NOMO-1 treated with DMSO at 0.1 percent for 48 hours (cell line): ENCODE results near the gene GZF1.
A peak's percentile ranks its signal among the peaks of the same experiment; 100 is the strongest.

ENCODE experiments used
- DNase-seq: peaks from one replicate; lab custom pipeline; 2025; ENCODE audit not compliant: unreplicated experiment; lab: John Stamatoyannopoulos, UW

GZF1 gene

DNA sequence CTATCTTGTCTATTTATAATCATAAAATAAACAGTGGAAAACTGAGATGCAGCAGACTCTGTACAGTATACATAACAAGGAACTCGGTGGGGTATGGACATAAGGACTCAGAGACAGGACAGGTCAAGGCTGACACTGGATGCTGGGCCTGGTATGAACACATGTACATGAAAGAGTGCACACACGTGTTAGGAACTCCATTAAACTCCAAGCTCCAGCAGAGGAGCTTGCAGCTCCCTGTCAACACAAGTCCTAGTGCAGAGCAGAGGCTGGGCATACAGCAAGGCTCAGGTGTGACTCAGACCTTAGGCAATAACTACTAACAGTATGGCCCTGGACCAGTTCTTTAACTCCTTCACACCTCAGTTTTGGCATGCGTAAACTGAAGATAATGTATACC is 42.2 kb downstream of the GZF1 start:
- no peak for DNase-seq

DNA sequence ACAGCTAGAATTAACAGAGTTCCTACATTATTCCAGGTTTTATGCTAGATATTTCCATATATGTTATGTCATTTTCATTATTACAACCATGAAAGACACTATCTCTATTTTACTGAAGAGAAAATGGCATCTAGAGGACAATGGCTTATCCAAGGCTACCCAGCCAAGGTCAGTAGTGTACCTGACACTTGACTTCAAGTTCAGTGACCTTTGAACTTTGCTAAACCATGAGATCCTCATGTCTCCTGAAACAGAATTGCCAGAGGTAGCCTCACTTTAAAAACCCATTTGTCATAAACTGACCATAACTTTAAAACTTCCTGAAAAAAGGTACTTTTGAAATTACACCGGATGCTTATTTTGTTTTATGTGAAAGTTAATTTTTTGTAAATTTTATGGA is 44.9 kb downstream of the GZF1 start:
- DNase-seq = no peak

DNA sequence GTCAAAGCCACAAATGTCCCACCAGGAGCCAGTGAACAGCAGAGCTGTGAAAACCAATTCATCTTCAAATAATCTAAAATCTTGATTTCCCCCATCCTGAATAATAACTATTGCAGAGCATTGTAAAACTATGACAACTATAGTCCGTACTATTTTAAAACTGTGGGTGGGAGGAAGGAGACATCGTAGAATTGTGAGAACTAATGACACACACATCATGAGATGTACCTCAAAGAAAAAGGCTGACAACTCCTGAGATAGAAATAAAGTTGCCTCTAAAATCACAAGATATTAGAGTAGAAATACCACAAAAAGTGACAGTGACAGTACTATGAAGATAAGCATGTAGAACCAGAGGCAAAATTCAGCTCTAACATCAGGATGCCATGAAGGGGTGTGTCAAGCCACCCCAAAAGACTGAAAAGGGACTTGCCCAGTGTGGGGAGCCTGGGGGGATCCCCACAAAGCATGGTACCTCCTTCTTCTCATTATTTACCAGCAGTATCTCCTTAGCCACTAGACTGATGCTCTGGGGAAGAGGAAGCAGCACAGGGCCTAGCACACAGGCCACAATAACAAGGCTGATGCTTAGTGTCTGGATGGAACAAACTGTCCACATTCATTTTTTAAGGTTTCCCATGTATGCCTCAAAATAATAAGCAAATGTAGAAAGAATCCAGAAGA is 45.9 kb downstream of the GZF1 start:
- DNase-seq = no peak

DNA sequence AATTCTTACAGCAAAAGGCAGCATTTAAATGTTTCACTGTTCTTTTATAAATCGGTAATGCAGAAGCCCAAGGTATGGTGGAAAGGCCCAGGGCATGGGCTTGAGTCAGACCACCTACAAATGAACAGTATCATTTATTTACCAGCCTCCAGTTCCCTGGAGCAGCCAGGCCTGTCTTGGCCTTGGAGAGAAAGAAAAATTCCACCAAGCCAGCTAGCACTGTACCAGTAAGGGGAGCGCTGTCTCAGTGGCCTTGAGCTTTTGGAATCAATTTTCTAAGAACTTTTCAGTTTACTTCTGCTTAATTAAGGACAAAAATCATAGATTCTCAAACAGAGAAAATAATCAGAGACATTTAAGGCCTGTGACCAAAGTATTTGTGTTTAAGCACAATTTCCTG is 47.0 kb downstream of the GZF1 start:
- no peak for DNase-seq

DNA sequence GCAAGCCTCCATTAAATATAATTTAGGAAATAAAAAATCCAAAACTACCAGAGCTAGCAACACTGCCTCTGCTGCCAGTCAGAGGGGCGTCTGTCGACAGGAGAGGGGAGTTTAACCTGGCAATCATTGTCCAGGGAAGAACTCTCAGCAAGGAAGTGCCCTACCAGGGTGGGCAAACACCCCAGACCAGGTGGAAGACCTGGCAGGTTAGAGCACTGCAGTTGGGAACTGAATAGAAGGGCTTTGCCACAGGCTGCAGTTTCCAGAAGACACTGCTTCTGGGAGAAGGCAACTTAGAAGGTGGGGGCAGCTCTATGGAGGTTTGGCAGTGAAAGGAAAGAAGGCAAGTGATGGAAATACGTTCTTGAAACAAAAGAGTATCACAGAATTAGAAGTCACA is 47.8 kb downstream of the GZF1 start:
- DNase-seq = no peak

DNA sequence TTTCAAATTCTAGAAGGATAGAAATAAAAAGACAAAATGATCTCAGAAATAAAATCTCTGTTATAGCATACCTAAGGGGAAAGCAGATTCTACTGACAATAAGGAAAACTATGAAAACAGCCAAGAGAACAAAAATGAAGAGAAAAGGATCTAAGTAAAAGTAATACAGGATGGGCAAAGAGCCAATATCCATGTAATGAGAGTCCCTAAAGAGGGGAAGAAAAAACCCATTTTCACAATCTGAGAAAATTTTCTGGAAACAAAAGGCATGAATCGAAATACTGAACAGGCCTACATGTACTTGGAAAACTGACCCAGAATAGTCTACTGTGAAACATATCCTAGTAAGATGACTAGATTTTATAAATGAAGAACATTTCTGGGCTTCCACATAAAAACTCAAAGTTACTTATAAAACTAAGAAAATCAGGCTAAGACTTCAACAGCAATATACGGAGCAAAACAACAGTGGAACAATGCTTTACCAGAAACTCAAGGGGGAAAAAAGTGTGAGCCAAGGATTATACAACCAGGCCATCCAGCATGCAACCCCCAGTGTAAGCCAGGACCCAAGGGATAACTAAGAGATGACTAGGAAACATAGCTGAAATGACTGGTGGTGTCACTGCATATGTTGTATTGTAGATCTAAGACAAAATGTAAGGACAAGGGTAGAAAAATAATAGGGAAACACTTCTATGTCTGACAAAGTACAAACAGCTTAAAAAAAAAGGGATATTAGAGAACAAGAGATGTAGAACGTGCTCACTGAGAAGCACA is 49.1 kb downstream of the GZF1 start:
- DNase-seq = no peak

DNA sequence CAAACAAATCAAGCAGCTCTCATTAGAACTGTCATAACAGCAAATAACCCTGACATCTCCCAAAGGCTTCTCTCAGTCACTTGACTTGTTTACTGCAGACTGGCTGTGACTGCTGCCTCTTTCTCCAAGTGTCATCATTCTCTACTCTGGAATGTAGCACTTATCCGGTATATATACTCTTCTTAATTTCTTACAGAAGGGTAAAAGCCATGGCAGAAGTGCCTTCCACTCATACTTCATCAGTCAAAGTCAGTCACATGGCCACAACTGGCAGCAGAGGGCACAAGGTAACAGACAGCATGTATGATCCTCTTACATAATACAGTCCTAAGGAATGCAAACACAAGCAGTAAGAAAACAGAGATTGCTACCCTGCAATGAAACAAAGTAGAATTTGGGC is 50.0 kb downstream of the GZF1 start:
- DNase-seq = no peak

DNA sequence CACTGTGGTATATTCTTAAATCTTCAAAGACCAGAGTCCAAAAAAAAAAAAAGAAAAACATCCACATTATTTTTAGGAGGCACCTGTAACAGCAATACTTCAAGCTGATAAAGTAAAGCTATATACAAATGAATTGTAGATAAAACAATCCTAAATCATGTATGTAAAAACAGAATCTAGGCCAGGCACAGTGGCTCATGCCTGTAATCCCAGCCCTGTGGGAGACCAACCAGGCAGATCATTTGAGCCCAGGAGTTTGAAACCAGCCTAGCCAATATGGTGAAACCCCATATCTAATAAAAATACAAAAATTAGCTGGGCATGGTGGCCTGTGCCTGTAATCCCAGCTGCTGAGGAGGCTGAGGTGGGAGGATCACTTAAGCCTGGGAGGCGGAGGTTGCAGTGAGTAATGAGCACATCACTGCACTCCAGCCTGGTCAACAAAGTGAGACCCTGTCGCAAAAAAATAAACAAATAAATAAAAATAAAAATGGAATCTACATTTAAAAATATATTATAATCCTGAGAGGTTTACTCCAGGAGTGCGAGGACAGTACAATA is 52.0 kb downstream of the GZF1 start:
- DNase-seq = no peak

DNA sequence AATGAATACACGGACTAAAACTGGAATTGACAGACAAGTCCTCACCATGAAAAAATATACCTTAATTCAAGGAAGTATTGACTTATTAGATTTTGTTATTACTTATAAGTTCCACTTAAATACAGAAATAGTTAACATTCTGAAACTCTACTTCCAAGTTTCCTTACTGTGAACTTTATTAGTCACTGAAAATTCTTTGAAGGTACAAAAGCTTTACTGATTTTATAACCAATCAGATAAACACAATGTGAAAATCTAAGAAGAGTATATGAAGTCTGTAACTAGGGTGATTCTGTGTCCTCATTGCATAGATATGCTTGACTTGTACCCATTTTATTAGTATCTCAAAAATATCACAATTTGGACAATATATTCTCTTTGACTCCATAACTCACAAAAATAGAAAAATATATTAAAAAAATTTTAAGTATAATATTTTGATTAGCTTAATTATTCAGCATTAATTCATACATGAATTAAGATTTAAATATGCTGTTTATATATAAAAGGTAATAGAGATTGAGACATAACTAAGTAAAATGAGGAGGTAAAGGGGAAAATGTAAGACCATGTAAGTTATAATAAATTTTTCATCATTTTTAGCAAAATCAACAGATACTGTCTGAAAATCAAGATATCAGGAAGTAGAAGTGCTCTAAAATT is 52.7 kb downstream of the GZF1 start:
- DNase-seq = no peak

DNA sequence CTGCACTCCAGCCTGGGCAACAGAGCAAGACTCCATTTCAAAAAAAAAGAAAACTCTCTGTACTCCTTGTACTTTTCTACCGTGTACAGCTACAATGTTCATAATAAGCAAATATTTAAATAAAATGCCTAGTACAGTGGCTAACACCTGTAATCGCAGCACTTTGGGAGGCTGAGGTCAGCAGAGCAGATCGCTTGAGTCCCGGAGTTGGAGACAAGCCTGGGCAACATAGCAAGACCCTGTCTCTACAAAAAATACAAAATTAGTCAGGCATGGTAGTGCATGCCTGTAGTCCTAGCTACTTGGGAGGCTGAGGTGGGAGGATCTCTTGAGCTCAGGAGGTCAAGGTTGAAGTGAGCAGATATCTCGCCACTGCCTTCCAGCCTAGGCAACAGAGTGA is 53.6 kb downstream of the GZF1 start:
- no peak for DNase-seq

DNA sequence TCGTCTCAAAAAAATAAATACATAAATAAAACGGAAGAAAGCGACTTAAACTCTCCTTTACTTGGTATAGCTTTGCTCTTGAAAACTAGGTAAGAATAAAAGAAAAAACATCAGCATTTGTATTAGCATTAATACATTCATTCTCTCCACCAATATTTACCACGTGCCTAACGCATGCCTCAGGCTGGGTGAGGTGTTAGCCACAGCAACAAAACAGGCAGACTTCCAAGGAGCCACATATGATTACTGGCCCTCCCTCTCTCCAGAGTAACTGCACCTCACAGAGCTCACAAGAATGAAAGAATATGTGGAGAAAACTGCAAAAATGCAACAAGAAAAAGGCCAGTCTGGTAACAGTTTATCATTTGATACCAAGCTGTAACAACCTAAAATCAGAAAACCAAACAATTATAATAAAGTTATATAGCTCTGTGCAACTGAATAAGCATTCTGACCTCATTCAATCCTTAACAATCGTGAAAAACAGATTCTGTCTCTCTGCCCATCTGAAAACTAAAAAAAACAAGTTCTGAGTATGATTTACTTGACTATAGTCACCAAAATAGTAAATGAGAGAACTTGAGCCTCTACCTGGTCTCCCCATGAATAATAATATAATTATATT is 54.1 kb downstream of the GZF1 start:
- no peak for DNase-seq

DNA sequence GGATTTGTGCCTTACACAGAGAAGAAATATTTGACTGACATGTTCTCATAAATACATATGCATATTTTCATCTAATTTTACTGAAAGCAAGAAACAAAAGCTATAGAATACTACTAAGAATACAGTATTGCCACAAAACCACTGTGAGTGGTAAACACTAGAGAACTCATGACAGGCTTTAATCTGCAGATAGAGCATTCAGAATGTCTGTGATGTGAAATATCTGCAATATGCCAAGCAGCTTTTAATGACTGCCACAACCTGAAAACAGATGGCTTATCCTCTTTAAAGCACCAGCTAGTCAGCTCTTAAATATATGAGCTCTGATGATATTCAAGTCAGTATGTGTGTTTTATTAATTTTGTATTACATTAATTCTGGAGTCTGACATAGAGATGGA is 55.9 kb downstream of the GZF1 start:
- DNase-seq = no peak

DNA sequence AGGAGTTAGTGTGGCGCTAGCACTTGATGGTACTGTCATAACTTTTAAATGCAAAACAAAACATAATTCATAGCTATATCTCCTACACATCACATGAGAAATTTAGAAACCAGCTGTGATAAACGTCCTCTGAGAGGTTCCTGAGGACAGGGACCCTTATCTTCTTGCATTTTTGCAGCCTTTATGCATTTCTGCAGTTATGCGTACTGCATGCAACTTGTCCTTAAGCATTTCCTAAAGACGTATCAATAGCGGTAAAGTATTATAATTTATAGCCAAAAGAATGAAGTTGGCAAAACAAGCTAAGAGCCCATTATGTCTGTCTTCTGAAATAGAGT is 57.6 kb downstream of the GZF1 start:
- no peak for DNase-seq

DNA sequence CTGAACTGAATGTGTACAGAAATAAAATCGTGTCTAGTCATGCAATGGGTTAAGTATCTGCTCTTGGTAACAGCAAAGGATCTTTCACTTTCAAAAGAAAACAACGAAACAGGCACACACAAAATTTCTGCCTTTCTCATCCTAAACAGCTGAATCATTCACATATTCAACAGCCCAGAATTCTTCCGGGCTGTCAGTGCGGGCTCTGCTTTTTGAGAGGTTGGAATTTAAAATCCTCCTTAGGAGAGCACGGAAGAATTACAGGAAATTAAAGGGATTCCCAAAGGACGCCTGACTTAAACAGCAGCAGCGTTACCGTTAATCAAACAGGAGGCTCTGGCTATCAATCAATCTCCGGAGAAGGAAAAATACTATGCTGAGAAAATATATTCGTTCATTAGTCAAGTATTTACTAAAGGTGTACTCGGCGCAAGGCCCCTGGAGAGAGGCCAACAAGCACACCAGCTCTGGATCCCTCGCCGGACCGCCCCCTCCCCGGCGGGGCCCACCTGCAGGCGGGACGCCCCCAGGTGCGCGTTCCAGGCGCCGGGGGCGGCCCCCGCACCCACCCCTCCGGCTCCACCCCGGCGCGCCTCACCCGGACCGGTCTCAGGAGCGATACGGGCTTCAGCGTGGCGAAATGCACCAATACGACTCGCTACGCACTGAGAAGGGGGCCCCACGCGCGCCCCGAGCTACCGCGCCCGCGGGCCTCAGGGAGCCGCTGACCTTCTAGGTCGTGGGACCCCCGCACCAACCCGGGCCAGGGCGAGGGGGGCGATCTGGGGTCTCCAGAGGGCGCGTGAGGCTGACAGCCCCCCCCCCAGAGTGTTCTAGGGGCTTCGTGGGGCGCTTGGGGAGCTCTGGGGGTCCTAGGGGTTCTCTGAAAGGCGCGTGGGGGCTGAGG is 58.3 kb downstream of the GZF1 start:
- DNase-seq = peak; percentile 57

DNA sequence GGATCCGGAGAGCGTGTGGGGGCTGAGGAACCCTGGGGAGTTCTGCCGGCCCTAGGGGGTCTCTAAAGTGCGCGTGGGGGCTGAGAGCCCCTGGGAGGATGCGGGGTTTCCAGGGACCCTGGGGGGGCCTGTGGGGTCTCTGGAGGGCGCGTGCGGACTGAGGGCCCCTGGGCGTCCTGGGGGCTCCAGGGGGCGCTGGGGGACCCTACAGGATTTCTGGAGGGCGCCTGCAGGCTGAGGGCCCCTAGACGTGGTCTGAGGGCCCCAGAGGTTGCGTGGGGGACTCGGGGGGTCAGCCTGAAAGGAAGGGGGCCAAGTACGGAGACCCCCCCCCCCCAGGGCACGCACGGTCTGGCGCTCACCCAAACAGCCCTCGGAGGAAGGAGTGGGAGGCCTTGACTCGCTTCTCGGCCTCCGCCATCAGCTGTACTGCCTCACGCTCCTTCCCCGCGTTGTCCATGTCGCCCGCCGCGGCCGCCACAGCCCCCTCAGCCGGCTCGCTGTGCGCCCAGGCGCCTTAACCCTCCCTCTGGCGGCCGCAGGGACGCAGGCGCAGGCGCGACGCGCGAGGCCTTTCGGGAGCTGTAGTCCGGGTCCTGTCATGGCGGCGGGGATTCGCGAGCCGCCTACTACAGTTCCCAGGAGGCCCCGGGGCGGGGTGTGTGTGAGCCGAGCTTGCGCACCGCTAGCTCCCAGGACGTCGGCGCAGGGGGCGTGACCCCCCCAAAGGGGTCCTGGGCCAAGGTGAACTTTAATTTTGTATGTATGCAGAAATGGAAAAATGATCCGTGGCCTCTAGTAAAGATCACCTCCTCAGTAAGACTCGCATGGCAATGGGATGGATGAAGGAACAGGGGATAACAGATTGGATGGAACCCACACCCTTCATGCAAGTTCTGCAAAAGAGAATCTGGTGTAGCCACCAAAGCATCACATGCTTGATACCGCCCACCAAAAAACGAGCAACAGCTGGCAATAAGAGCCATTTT is 59.3 kb downstream of the GZF1 start, which contains the start of gene NAPB:
Gene NAPB, minus strand, starts transcription at position 546 of the 989 bp plus-strand sequence. Its CDS starts 86 bp downstream, at position 460.
- peak; percentile 89 for DNase-seq
